IMR-90 (cell line): ENCODE data around the gene HS3ST6. TPM values are rescaled to one million over a fixed set of nuclear protein-coding genes. Genes with fewer than 3 reads are reported as not detected.

Experiments used
- ATAC-seq: fragments of 200-7000 bp; cut with Tn5 transposase; 2 replicates; pipeline ENCODE4 v1.9.1; 2020; ENCODE audit warnings: low read depth, mild to moderate bottlenecking, moderate library complexity
- BruUV-seq: library from RNA; stranded (reverse); fragments of 400-500 nt; replicated peaks from 2 replicates; lab custom pipeline; 2021; lab: Mats Ljungman, UMichigan
- CTCF ChIA-PET: fragments of 300-600 bp; formaldehyde crosslinking; extraction: SDS; loops from one replicate; lab custom pipeline; 2021; ENCODE audit warnings: antibody characterized with exemption; lab: Yijun Ruan, JAX
- POLR2A ChIA-PET: fragments of 300-600 bp; sonication (Branson Sonifier 250); formaldehyde crosslinking; loops from one replicate; lab custom pipeline; 2022; ENCODE audit warnings: antibody characterized with exemption; ENCODE audit not compliant: unreplicated experiment; lab: Charles Lee
- DNase-seq: peaks from one replicate; pipeline ENCODE4 v3.0.0; 2013
- H2AFZ ChIP-seq: replicated peaks from 2 replicates; pipeline ENCODE3; 2013; ENCODE audit warnings: low read length, mild to moderate bottlenecking; ENCODE audit not compliant: poor library complexity
- H2AK5ac ChIP-seq: 2 replicates; pipeline ENCODE4 v1.6.1; 2013; ENCODE audit warnings: low read depth, low read length, inconsistent platforms
- H2AK9ac ChIP-seq: replicated peaks from 2 replicates; pipeline ENCODE3; 2013; ENCODE audit warnings: mild to moderate bottlenecking, low read depth, low read length, moderate library complexity; ENCODE audit not compliant: poor library complexity
- H2BK120ac ChIP-seq: 2 replicates; pipeline ENCODE4 v1.6.1; 2013; ENCODE audit warnings: low read depth, low read length, inconsistent platforms
- H2BK15ac ChIP-seq: 3 replicates; pipeline ENCODE4 v1.6.1; 2013; ENCODE audit warnings: low read depth, low read length, inconsistent platforms
- H2BK20ac ChIP-seq: 2 replicates; pipeline ENCODE4 v1.6.1; 2013; ENCODE audit warnings: low read depth, mild to moderate bottlenecking, inconsistent platforms, low read length, moderate library complexity
- H2BK5ac ChIP-seq: 2 replicates; pipeline ENCODE4 v1.6.1; 2013; ENCODE audit warnings: mild to moderate bottlenecking, low read depth, low read length, inconsistent platforms; ENCODE audit not compliant: poor library complexity, severe bottlenecking
- H3K14ac ChIP-seq: replicated peaks from 2 replicates; pipeline ENCODE4 v1.6.1; 2013; ENCODE audit warnings: low read depth, low read length, inconsistent platforms
- H3K18ac ChIP-seq: 2 replicates; pipeline ENCODE4 v1.6.1; 2013; ENCODE audit warnings: low read depth, low read length, control low read depth
- H3K23ac ChIP-seq: 2 replicates; pipeline ENCODE4 v1.6.1; 2013; ENCODE audit warnings: low read depth, low read length, inconsistent platforms
- H3K27ac ChIP-seq: 2 replicates; pipeline ENCODE4 v1.5.1; 2013; ENCODE audit warnings: mild to moderate bottlenecking, control low read depth, low read length; ENCODE audit not compliant: insufficient read depth
- H3K27me3 ChIP-seq: 2 replicates; pipeline ENCODE4 v1.6.1; 2013; ENCODE audit warnings: low read length; ENCODE audit not compliant: control insufficient read depth, insufficient read depth
- H3K36me3 ChIP-seq: 2 replicates; pipeline ENCODE4 v1.6.1; 2013; ENCODE audit warnings: low read length, mixed read lengths; ENCODE audit not compliant: control insufficient read depth, insufficient read depth
- H3K4ac ChIP-seq: 2 replicates; pipeline ENCODE4 v1.6.1; 2013; ENCODE audit warnings: low read depth, low read length, inconsistent platforms
- H3K4me1 ChIP-seq: 2 replicates; pipeline ENCODE4 v1.6.1; 2013; ENCODE audit warnings: low read length, mixed read lengths; ENCODE audit not compliant: control insufficient read depth, insufficient read depth
- H3K4me2 ChIP-seq: 2 replicates; pipeline ENCODE4 v1.6.1; 2013; ENCODE audit warnings: low read depth, mild to moderate bottlenecking, control low read depth, low read length, moderate library complexity
- H3K4me3 ChIP-seq: 2 replicates; pipeline ENCODE4 v1.5.1; 2013; ENCODE audit warnings: low read depth, mild to moderate bottlenecking, control low read depth, low read length, moderate library complexity; ENCODE audit not compliant: insufficient read depth
- H3K56ac ChIP-seq: 2 replicates; pipeline ENCODE4 v1.6.1; 2013; ENCODE audit warnings: low read length, inconsistent platforms; ENCODE audit not compliant: insufficient read depth; ENCODE audit errors: extremely low read depth
- H3K79me1 ChIP-seq, 2 experiments: 2 replicates each; pipeline ENCODE4 v1.6.1; 2013; ENCODE audit warnings: low read length in 2 of 2, inconsistent platforms in 1 of 2, low read depth in 1 of 2
- H3K9ac ChIP-seq: 2 replicates; pipeline ENCODE4 v1.6.1; 2013; ENCODE audit warnings: low read depth, low read length, control low read depth
- H3K9me1 ChIP-seq: 2 replicates; pipeline ENCODE4 v1.6.1; 2013; ENCODE audit warnings: low read length, inconsistent platforms; ENCODE audit not compliant: insufficient read depth
- H3K9me3 ChIP-seq: 2 replicates; pipeline ENCODE4 v1.6.1; 2013; ENCODE audit warnings: low read length; ENCODE audit not compliant: control insufficient read depth, insufficient read depth
- H4K20me1 ChIP-seq: 2 replicates; pipeline ENCODE4 v1.6.1; 2013; ENCODE audit warnings: low read length, inconsistent platforms; ENCODE audit not compliant: insufficient read depth
- H4K5ac ChIP-seq: 2 replicates; pipeline ENCODE4 v1.6.1; 2013; ENCODE audit warnings: mild to moderate bottlenecking, low read depth, low read length, control low read depth
- H4K8ac ChIP-seq, 2 experiments: 2 replicates each; pipeline ENCODE4 v1.6.1; 2013; ENCODE audit warnings: low read depth in 2 of 2, low read length in 2 of 2, control low read depth in 1 of 2, inconsistent platforms in 1 of 2
- H4K91ac ChIP-seq: 2 replicates; pipeline ENCODE4 v1.6.1; 2013; ENCODE audit warnings: low read depth, low read length, inconsistent platforms; ENCODE audit not compliant: insufficient read depth
- CEBPB ChIP-seq: IDR thresholded peaks from 2 replicates; pipeline ENCODE4 v1.6.1; 2012; ENCODE audit warnings: low read depth, low read length, improper control_type of control experiment
- CHD1 ChIP-seq: IDR thresholded peaks from 2 replicates; pipeline ENCODE4 v1.6.1; 2012; ENCODE audit warnings: low read depth, low read length, improper control_type of control experiment
- ELK1 ChIP-seq: fragments of 150-350 bp; IDR thresholded peaks from 2 replicates; pipeline ENCODE4 v1.6.1; 2016; ENCODE audit warnings: low read depth, mild to moderate bottlenecking, low read length, moderate library complexity, borderline replicate concordance
- FOS ChIP-seq: fragments of 150-350 bp; IDR thresholded peaks from 2 replicates; pipeline ENCODE4 v1.6.1; 2016; ENCODE audit warnings: low read depth, low read length
- MAFK ChIP-seq: IDR thresholded peaks from 2 replicates; pipeline ENCODE4 v1.6.1; 2012; ENCODE audit warnings: low read depth, low read length, improper control_type of control experiment
- MAZ ChIP-seq: IDR thresholded peaks from 2 replicates; pipeline ENCODE4 v1.6.1; 2012; ENCODE audit warnings: low read depth, mild to moderate bottlenecking, low read length, improper control_type of control experiment, moderate library complexity, borderline replicate concordance
- MXI1 ChIP-seq: IDR thresholded peaks from 2 replicates; pipeline ENCODE4 v1.6.1; 2012; ENCODE audit warnings: low read depth, mild to moderate bottlenecking, low read length, moderate library complexity, borderline replicate concordance
- NFE2L2 ChIP-seq: fragments of 150-350 bp; IDR thresholded peaks from 2 replicates; pipeline ENCODE4 v1.6.1; 2016; ENCODE audit warnings: low read depth, mild to moderate bottlenecking, low read length
- POLR2A ChIP-seq: IDR thresholded peaks from 2 replicates; pipeline ENCODE4 v1.6.1; 2012; ENCODE audit warnings: mild to moderate bottlenecking, low read depth, low read length
- RCOR1 ChIP-seq: IDR thresholded peaks from 2 replicates; pipeline ENCODE4 v1.6.1; 2012; ENCODE audit warnings: mild to moderate bottlenecking, low read length, improper control_type of control experiment; ENCODE audit not compliant: insufficient replicate concordance
- WGBS, 2 experiments: methylation state at CpG; one replicate each; pipeline versions ENCODE4 v1.1.5 to v1.1.7; 2013; ENCODE audit warnings: missing lambda C conversion rate in 2 of 2; ENCODE audit not compliant: insufficient read length in 1 of 2; ENCODE audit errors: extremely low coverage in 2 of 2; 5-methylcytosine and 5-hydroxymethylcytosine counted together
- dilution Hi-C: fragments of 300-500 bp; cut with HindIII; formaldehyde crosslinking; loops from one replicate; pipeline ENCODE4 v1.14.3; 2018; ENCODE audit warnings: low sequenced_read_pairs; ENCODE audit not compliant: unreplicated experiment
- in situ Hi-C: fragments of 300-500 bp; cut with MboI; formaldehyde crosslinking; loops from 3 replicates; pipeline ENCODE4 v1.14.3; 2019; ENCODE audit warnings: low sequenced_read_pairs, inconsistent platforms, mixed read lengths
- intact Hi-C: fragments of 100-400 bp; cut with micrococcal nuclease; formaldehyde crosslinking; loops from 2 replicates; pipeline ENCODE4 v1.10.0; 2022
- polyA plus RNA-seq, 3 experiments: library from polyadenylated mRNA; depleted of rRNA; stranded (reverse); fragments of >200 nt; gene quantifications; 2 replicates each; pipeline ENCODE4 v1.2.3, GENCODE V29; 2012; ENCODE audit warnings: low replicate concordance in 1 of 3
- total RNA-seq: library from RNA; depleted of rRNA; stranded (reverse); fragments of >200 nt; gene quantifications from 2 replicates; pipeline ENCODE4 v1.2.3, GENCODE V29; 2012
- TF ChIP-seq, protein P1 (sequence below): conservative IDR thresholded peaks from 2 replicates; pipeline ENCODE4 v1.5.1; 2012; ENCODE audit warnings: mild to moderate bottlenecking, low read depth, low read length, improper control_type of control experiment

Gene HS3ST6
- total and polyA plus RNA-seq, 2 of the 4 experiments (the other 2 are of a cell fraction), result not detected

GRCh38 chr16:1949507-1949906, 31.3 kb upstream of the HS3ST6 start:
- dilution Hi-C loops, result no loop called here
- no peaks in the 10 kb centered on the region for H3K36me3 ChIP-seq
- H3K4me1 ChIP-seq, result no peaks in the 10 kb centered on the region
- no peak overlapping the region for H3K4ac ChIP-seq
- H3K9me1 ChIP-seq, result no peaks in the 10 kb centered on the region
- no peak overlapping the region for H2AK9ac ChIP-seq
- ATAC-seq (no peak), DNase-seq (no peak)
- H3K18ac ChIP-seq, result no peak overlapping the region
- no peaks in the 10 kb centered on the region for H3K9me3 ChIP-seq
- H3K27me3 ChIP-seq, result no peaks in the 10 kb centered on the region
- no peak overlapping the region for H2BK20ac ChIP-seq
- no TSS peak for BruUV-seq
- H3K56ac ChIP-seq, result no peak overlapping the region
- H3K4me3 ChIP-seq, result no peak overlapping the region
- H3K27ac ChIP-seq, result no peak overlapping the region
- no peak overlapping the region for H3K9ac ChIP-seq
- H2AK5ac ChIP-seq, result no peak overlapping the region
- 60% methylated on average over 1 of the region's 11 CpGs; no CpG with 5 or more reads in 1 of the 2 experiments for WGBS, 2 experiments
- H4K5ac ChIP-seq, result no peak overlapping the region
- H2AFZ ChIP-seq, result no peak overlapping the region
- H4K91ac ChIP-seq, result no peak overlapping the region
- no peak overlapping the region for H3K4me2 ChIP-seq
- POLR2A ChIA-PET, result interaction anchor here (1.0 kb wide), 1 partner anchor 15 kb away, joined by 3 read pairs; the partner anchor contains the start of gene RPS2
- in situ Hi-C loops, result no loop called here
- H3K79me1 ChIP-seq, result no peaks in the 10 kb centered on the region
- H3K23ac ChIP-seq, result no peak overlapping the region
- H2BK120ac ChIP-seq, result no peak overlapping the region
- H2BK5ac ChIP-seq, result no peak overlapping the region
- intact Hi-C loops, result no loop called here
- no peaks in the 10 kb centered on the region for H4K20me1 ChIP-seq
- CTCF ChIA-PET, result no interaction called here
- TF ChIP-seq MAZ (no peak), MXI1 (no peak), POLR2A (no peak), RCOR1 (no peak), NFE2L2 (no peak), CHD1 (no peak), ELK1 (no peak), MAFK (no peak), CEBPB (no peak), FOS (no peak)
- TF ChIP-seq, protein P1, sequence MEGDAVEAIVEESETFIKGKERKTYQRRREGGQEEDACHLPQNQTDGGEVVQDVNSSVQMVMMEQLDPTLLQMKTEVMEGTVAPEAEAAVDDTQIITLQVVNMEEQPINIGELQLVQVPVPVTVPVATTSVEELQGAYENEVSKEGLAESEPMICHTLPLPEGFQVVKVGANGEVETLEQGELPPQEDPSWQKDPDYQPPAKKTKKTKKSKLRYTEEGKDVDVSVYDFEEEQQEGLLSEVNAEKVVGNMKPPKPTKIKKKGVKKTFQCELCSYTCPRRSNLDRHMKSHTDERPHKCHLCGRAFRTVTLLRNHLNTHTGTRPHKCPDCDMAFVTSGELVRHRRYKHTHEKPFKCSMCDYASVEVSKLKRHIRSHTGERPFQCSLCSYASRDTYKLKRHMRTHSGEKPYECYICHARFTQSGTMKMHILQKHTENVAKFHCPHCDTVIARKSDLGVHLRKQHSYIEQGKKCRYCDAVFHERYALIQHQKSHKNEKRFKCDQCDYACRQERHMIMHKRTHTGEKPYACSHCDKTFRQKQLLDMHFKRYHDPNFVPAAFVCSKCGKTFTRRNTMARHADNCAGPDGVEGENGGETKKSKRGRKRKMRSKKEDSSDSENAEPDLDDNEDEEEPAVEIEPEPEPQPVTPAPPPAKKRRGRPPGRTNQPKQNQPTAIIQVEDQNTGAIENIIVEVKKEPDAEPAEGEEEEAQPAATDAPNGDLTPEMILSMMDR, result no peak
- H3K14ac ChIP-seq, result no peak overlapping the region
- H4K8ac ChIP-seq, result no peak overlapping the region
- H2BK15ac ChIP-seq, result no peak overlapping the region
